Endothelial cell (in vitro differentiated cells): ENCODE results near the gene MYO3B. TPM values are rescaled to one million over a fixed set of nuclear protein-coding genes. Genes with fewer than 3 reads are reported as not detected.

Experiments
- DNase-seq: peaks from one replicate; pipeline ENCODE4 v3.0.0; 2021; ENCODE audit warnings: low spot score
- H3K27ac Mint-ChIP-seq: one replicate; pipeline ENCODE4 v1.8.0; 2021; ENCODE audit warnings: mixed read lengths, inconsistent platforms; ENCODE audit not compliant: unreplicated experiment
- H3K27me3 Mint-ChIP-seq: one replicate; pipeline ENCODE4 v1.8.0; 2021; ENCODE audit warnings: mild to moderate bottlenecking, moderate library complexity, mixed read lengths, inconsistent platforms; ENCODE audit not compliant: unreplicated experiment
- H3K36me3 Mint-ChIP-seq: one replicate; pipeline ENCODE4 v1.8.0; 2021; ENCODE audit warnings: mild to moderate bottlenecking, low read depth, mixed read lengths, inconsistent platforms; ENCODE audit not compliant: unreplicated experiment
- H3K4me1 Mint-ChIP-seq: one replicate; pipeline ENCODE4 v1.8.0; 2021; ENCODE audit warnings: mild to moderate bottlenecking, mixed read lengths, inconsistent platforms; ENCODE audit not compliant: unreplicated experiment
- H3K4me3 Mint-ChIP-seq: one replicate; pipeline ENCODE4 v1.8.0; 2021; ENCODE audit warnings: mild to moderate bottlenecking, mixed read lengths, inconsistent platforms; ENCODE audit not compliant: unreplicated experiment
- H3K9me3 Mint-ChIP-seq: one replicate; pipeline ENCODE4 v1.8.0; 2021; ENCODE audit warnings: mixed read lengths, inconsistent platforms; ENCODE audit not compliant: unreplicated experiment
- total RNA-seq: library from RNA; stranded (reverse); fragmentation: NEBNext Ultra II Directional; extraction: Animal tissue kit (Norgen Biotek cat#: 25700); gene quantifications from one replicate; pipeline ENCODE4 v1.2.1, GENCODE V29; 2021; ENCODE audit not compliant: unreplicated experiment
- TF ChIP-seq, protein P1 (sequence below): fragments of 200-600 bp; sonication (generic); IDR thresholded peaks from one replicate; pipeline ENCODE4 v1.5.0; 2021; ENCODE audit warnings: antibody characterized with exemption; ENCODE audit not compliant: unreplicated experiment

MYO3B gene
- total RNA-seq, 1 donor from 2014 or later: 1.3 TPM

DNA sequence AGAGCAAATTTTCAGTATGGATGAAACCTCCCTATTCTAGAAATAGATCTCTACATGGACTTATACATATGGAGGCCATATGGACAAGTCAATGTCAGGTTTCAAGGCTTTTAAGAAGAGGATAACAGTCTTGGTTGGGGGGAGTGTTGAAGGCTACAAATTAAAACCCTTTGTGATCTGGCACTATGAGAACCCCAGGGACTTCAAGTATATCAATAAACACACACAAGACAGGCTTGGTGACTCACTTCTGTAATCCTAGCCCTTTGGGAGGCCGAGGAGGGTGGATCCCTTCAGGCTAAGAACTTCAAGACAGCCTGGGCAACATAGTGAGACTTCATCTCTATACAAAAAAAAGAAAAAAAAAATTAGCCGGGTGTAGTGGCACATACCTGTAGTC is 410.0 kb downstream of the MYO3B start:
- no peak for DNase-seq
- Mint-ChIP-seq H3K36me3 (no peaks in the 10 kb centered on the region), H3K27ac (no peak overlapping the region), H3K4me3 (no peak overlapping the region), H3K27me3 (peaks cover 2% of the 10 kb centered on the region), H3K4me1 (no peaks in the 10 kb centered on the region), H3K9me3 (no peaks in the 10 kb centered on the region)
- TF ChIP-seq, protein P1, sequence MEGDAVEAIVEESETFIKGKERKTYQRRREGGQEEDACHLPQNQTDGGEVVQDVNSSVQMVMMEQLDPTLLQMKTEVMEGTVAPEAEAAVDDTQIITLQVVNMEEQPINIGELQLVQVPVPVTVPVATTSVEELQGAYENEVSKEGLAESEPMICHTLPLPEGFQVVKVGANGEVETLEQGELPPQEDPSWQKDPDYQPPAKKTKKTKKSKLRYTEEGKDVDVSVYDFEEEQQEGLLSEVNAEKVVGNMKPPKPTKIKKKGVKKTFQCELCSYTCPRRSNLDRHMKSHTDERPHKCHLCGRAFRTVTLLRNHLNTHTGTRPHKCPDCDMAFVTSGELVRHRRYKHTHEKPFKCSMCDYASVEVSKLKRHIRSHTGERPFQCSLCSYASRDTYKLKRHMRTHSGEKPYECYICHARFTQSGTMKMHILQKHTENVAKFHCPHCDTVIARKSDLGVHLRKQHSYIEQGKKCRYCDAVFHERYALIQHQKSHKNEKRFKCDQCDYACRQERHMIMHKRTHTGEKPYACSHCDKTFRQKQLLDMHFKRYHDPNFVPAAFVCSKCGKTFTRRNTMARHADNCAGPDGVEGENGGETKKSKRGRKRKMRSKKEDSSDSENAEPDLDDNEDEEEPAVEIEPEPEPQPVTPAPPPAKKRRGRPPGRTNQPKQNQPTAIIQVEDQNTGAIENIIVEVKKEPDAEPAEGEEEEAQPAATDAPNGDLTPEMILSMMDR: no peak

DNA sequence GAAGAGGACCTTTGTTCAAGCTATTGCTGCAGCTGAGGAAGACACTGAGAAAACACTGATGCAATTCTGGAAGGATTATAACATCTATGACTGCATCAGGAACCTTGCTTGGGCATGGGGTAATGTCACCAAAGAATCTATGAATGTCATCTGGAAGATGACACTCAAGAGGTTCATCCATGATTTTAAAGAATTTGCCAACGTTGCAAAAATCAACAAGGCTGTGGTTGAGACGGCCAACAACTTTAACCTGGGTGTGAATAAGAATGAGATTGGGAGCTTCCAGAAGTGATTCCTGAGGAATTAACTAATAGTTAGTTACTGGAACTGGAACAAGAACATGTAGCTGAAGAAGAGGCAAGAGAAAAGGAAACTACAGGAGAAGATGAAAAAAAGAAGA is 410.8 kb downstream of the MYO3B start:
- H3K36me3 Mint-ChIP-seq: no peaks in the 10 kb centered on the region
- no peak overlapping the region for H3K4me3 Mint-ChIP-seq
- no peak for DNase-seq
- TF ChIP-seq, protein P1: no peak
- H3K4me1 Mint-ChIP-seq: no peaks in the 10 kb centered on the region
- no peak overlapping the region for H3K27ac Mint-ChIP-seq
- H3K27me3 Mint-ChIP-seq: peaks cover 2% of the 10 kb centered on the region
- H3K9me3 Mint-ChIP-seq: no peaks in the 10 kb centered on the region

DNA sequence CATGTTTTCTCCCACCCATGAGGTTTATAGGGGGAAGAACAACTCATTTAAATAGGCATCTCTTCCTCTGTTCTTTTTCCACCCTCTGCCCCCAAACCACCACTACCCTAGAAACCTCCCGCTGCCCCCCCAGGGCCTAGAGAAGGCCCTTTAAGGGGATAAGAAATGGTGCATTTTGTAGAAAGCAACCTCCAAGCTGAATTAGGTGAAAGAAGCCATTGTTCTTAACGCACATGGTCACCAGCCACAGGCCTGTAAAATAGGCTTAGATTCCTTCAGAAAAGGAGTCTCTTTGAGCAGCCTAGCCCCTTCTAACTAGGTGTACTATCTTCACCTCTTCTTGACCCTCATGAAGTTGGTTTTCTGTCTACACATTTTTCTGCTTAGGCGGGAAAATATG is 418.6 kb downstream of the MYO3B start:
- DNase-seq: no peak
- no peak overlapping the region for H3K4me3 Mint-ChIP-seq

DNA sequence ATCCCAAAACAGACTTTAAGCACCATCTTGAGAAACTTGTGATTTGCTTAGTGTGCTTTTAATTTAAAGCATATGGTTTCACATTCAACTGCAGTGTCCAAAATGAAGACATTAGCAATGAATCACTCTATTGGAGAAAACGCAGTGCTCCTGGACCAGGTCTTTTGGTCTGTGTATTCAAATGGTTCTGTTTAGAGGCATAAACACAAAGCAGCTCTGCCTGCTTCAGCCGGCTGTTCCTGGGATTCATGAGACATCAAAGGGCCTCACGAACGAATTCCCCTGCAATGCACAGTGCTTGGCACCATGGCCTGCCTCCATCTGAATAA is 420.1 kb downstream of the MYO3B start:
- H3K27me3 Mint-ChIP-seq: peaks cover 3% of the 10 kb centered on the region
- DNase-seq: no peak
- TF ChIP-seq, protein P1: no peak
- H3K27ac Mint-ChIP-seq: no peak overlapping the region
- peaks cover 5% of the 10 kb centered on the region for H3K4me1 Mint-ChIP-seq
- H3K36me3 Mint-ChIP-seq: no peaks in the 10 kb centered on the region
- H3K4me3 Mint-ChIP-seq: no peak overlapping the region
- no peaks in the 10 kb centered on the region for H3K9me3 Mint-ChIP-seq

More for the DNA sequence above, 418.6 kb downstream of the MYO3B start:
- H3K9me3 Mint-ChIP-seq: no peaks in the 10 kb centered on the region
- H3K4me1 Mint-ChIP-seq: peaks cover 5% of the 10 kb centered on the region
- peaks cover 3% of the 10 kb centered on the region for H3K27me3 Mint-ChIP-seq
- TF ChIP-seq, protein P1: no peak
- no peak overlapping the region for H3K27ac Mint-ChIP-seq
- no peaks in the 10 kb centered on the region for H3K36me3 Mint-ChIP-seq

DNA sequence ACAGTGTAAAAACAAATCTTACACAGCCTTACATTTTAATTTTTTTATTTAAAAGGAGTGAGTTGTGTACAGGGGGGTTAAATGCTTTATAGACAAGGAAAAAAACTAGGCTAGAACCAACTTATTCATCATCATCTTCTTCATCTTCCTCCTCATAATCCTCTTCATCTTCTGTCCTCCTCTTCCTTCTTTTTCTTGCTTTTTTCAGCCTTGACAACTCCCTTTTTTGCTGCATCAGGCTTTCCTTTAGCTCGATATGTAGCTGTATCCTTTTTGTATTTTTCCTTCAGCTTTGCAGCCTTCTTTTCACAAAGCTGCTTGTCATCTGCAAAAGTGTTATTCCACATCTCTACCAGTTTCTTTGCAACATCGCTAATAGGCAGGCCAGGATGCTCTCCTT is 423.5 kb downstream of the MYO3B start:
- H3K4me3 Mint-ChIP-seq: no peak overlapping the region
- H3K36me3 Mint-ChIP-seq: no peaks in the 10 kb centered on the region
- peaks cover 5% of the 10 kb centered on the region for H3K4me1 Mint-ChIP-seq
- no peak for DNase-seq
- TF ChIP-seq, protein P1: no peak
- no peak overlapping the region for H3K27ac Mint-ChIP-seq
- H3K9me3 Mint-ChIP-seq: no peaks in the 10 kb centered on the region
- peaks cover 3% of the 10 kb centered on the region for H3K27me3 Mint-ChIP-seq
